Astrocyte (in vitro differentiated cells and primary cell): Measurements from ENCODE around the gene MGAT5. TPM values are rescaled to one million over a fixed set of nuclear protein-coding genes. Genes with fewer than 3 reads are reported as not detected.

Experiments used
- DNase-seq: peaks from one replicate; pipeline ENCODE4 v3.0.0-alpha.2; 2010; ENCODE audit warnings: low read depth
- FAIRE-seq: peaks from 2 replicates; lab custom pipeline; 2011; peaks lifted over from hg19 to GRCh38; lab: Jason Lieb, UNC
- H2AFZ ChIP-seq: 2 replicates; pipeline ENCODE4 v1.6.0; 2012; ENCODE audit warnings: low read depth, low read length, inconsistent platforms
- H3K27ac ChIP-seq: 2 replicates; pipeline ENCODE4 v1.5.1; 2011; ENCODE audit warnings: low read depth, low read length, inconsistent platforms
- H3K27me3 ChIP-seq: 2 replicates; pipeline ENCODE4 v1.6.0; 2011; ENCODE audit warnings: low read length, inconsistent platforms; ENCODE audit not compliant: insufficient read depth
- H3K36me3 ChIP-seq: 2 replicates; pipeline ENCODE4 v1.5.1; 2011; ENCODE audit warnings: low read length, inconsistent platforms; ENCODE audit not compliant: insufficient read depth
- H3K4me1 ChIP-seq: 2 replicates; pipeline ENCODE4 v1.5.1; 2011; ENCODE audit warnings: low read length, inconsistent platforms; ENCODE audit not compliant: insufficient read depth
- H3K4me2 ChIP-seq: 2 replicates; pipeline ENCODE4 v1.6.0; 2012; ENCODE audit warnings: low read length, inconsistent platforms
- H3K4me3 ChIP-seq: 2 replicates; pipeline ENCODE4 v1.5.1; 2011; ENCODE audit warnings: low read depth, mild to moderate bottlenecking, low read length, inconsistent platforms; ENCODE audit not compliant: insufficient read depth
- H3K79me2 ChIP-seq: 2 replicates; pipeline ENCODE4 v1.6.0; 2012; ENCODE audit warnings: mild to moderate bottlenecking, low read length, inconsistent platforms; ENCODE audit not compliant: insufficient read depth
- H3K9ac ChIP-seq: 2 replicates; pipeline ENCODE4 v1.6.0; 2012; ENCODE audit warnings: mild to moderate bottlenecking, low read length, inconsistent platforms
- H3K9me3 ChIP-seq: 2 replicates; pipeline ENCODE4 v1.5.1; 2012; ENCODE audit warnings: low read depth, mild to moderate bottlenecking, low read length, inconsistent platforms; ENCODE audit not compliant: insufficient read depth
- H4K20me1 ChIP-seq: 2 replicates; pipeline ENCODE4 v1.6.0; 2012; ENCODE audit warnings: low read length, inconsistent platforms; ENCODE audit not compliant: insufficient read depth
- H3K27ac Mint-ChIP-seq: one replicate; pipeline ENCODE4 v1.8.0; 2021; ENCODE audit warnings: mild to moderate bottlenecking, mixed read lengths; ENCODE audit not compliant: unreplicated experiment
- H3K27me3 Mint-ChIP-seq: one replicate; pipeline ENCODE4 v1.8.0; 2021; ENCODE audit warnings: low read depth, mixed read lengths; ENCODE audit not compliant: unreplicated experiment
- H3K36me3 Mint-ChIP-seq: one replicate; pipeline ENCODE4 v1.8.0; 2021; ENCODE audit warnings: low read depth, mixed read lengths; ENCODE audit not compliant: unreplicated experiment
- H3K4me1 Mint-ChIP-seq: one replicate; pipeline ENCODE4 v1.8.0; 2021; ENCODE audit warnings: low read depth, mixed read lengths; ENCODE audit not compliant: unreplicated experiment
- H3K4me3 Mint-ChIP-seq: one replicate; pipeline ENCODE4 v1.8.0; 2021; ENCODE audit warnings: mild to moderate bottlenecking, moderate library complexity, mixed read lengths; ENCODE audit not compliant: unreplicated experiment
- H3K9me3 Mint-ChIP-seq: one replicate; pipeline ENCODE4 v1.8.0; 2021; ENCODE audit warnings: mild to moderate bottlenecking, mixed read lengths; ENCODE audit not compliant: unreplicated experiment
- EZH2 ChIP-seq: IDR thresholded peaks from 2 replicates; pipeline ENCODE4 v1.6.1; 2012; ENCODE audit warnings: mild to moderate bottlenecking, low read length, inconsistent platforms; ENCODE audit not compliant: insufficient read depth
- total RNA-seq: library from RNA; stranded (reverse); gene quantifications from 2 replicates; pipeline ENCODE4 v1.2.1, GENCODE V29; 2021
- TF ChIP-seq, protein P1 (sequence below): IDR thresholded peaks from 2 replicates; pipeline ENCODE4 v1.5.1; 2011; ENCODE audit warnings: low read depth, mild to moderate bottlenecking, inconsistent platforms, low read length, moderate library complexity; ENCODE audit not compliant: insufficient read depth

MGAT5 gene
- total RNA-seq, 1 donor from 2014 or later, result 80.2 TPM

DNA sequence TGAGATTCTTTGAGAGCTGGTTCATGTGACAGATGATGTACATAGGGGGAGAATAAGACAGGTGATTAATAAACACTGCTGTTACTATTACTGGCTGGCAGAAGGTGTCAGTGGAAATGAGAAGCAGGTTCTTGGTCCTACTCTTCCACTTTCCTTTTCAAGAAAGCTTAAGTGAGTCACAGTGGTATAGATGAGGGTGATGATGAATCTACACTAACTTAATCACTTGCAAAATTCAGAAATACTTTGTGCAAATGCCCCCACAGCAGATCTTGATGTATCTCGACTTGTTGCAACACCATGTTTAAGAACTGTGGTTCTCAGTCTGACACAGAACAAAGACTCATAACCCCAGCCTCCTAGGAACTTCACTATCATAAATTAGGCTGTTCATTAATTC is 35.9 kb upstream of the MGAT5 start:
- H3K4me1 ChIP-seq, result no peaks in the 10 kb centered on the region
- Mint-ChIP-seq H3K4me1 (peaks cover 28% of the 10 kb centered on the region), H3K27ac (no peak overlapping the region), H3K9me3 (peaks cover 7% of the 10 kb centered on the region), H3K4me3 (no peak overlapping the region), H3K36me3 (peaks cover 17% of the 10 kb centered on the region), H3K27me3 (no peaks in the 10 kb centered on the region)
- no peak for TF ChIP-seq EZH2
- TF ChIP-seq, protein P1, sequence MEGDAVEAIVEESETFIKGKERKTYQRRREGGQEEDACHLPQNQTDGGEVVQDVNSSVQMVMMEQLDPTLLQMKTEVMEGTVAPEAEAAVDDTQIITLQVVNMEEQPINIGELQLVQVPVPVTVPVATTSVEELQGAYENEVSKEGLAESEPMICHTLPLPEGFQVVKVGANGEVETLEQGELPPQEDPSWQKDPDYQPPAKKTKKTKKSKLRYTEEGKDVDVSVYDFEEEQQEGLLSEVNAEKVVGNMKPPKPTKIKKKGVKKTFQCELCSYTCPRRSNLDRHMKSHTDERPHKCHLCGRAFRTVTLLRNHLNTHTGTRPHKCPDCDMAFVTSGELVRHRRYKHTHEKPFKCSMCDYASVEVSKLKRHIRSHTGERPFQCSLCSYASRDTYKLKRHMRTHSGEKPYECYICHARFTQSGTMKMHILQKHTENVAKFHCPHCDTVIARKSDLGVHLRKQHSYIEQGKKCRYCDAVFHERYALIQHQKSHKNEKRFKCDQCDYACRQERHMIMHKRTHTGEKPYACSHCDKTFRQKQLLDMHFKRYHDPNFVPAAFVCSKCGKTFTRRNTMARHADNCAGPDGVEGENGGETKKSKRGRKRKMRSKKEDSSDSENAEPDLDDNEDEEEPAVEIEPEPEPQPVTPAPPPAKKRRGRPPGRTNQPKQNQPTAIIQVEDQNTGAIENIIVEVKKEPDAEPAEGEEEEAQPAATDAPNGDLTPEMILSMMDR, result no peak
- DNase-seq (peak; percentile 22), FAIRE-seq (no peak)
- no peaks in the 10 kb centered on the region for H3K36me3 ChIP-seq
- no peaks in the 10 kb centered on the region for H3K27me3 ChIP-seq
- no peaks in the 10 kb centered on the region for H3K9me3 ChIP-seq
- H2AFZ ChIP-seq, result no peak overlapping the region
- H4K20me1 ChIP-seq, result peaks cover 29% of the 10 kb centered on the region
- no peak overlapping the region for H3K9ac ChIP-seq
- no peak overlapping the region for H3K4me2 ChIP-seq
- H3K27ac ChIP-seq, result no peak overlapping the region
- peaks cover 11% of the 10 kb centered on the region for H3K79me2 ChIP-seq
- no peak overlapping the region for H3K4me3 ChIP-seq

DNA sequence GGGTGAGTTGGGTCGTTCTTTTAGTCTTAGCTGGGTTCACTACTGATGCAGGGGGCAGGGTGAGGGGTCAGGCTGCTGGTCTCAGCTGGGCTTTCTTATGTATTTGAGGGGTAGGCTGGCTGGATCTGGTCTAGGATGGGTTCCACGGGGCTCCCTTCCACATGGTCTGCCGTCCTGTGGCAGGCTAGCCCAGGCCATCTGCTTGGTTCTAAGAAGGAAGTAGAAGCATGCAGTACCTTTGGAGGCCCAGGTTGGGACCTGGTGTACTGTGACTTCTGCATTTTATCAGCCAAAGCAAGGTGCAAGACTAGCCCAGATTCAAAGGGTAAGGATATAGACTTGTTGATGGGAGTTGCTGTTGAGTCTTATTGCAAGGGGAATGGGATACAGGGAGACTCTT is 35.5 kb upstream of the MGAT5 start:
- no peak overlapping the region for H3K9ac ChIP-seq
- H3K79me2 ChIP-seq, result peaks cover 11% of the 10 kb centered on the region
- Mint-ChIP-seq H3K9me3 (peaks cover 7% of the 10 kb centered on the region), H3K4me3 (no peak overlapping the region), H3K36me3 (peaks cover 17% of the 10 kb centered on the region), H3K27me3 (no peaks in the 10 kb centered on the region), H3K4me1 (peaks cover 28% of the 10 kb centered on the region), H3K27ac (no peak overlapping the region)
- no peak overlapping the region for H3K4me3 ChIP-seq
- no peak overlapping the region for H3K4me2 ChIP-seq
- FAIRE-seq (no peak), DNase-seq (no peak)
- H3K9me3 ChIP-seq, result no peaks in the 10 kb centered on the region
- peaks cover 29% of the 10 kb centered on the region for H4K20me1 ChIP-seq
- no peaks in the 10 kb centered on the region for H3K36me3 ChIP-seq
- H2AFZ ChIP-seq, result no peak overlapping the region
- H3K27ac ChIP-seq, result no peak overlapping the region
- no peaks in the 10 kb centered on the region for H3K27me3 ChIP-seq
- no peaks in the 10 kb centered on the region for H3K4me1 ChIP-seq
- no peak for TF ChIP-seq EZH2
- TF ChIP-seq, protein P1, result no peak

DNA sequence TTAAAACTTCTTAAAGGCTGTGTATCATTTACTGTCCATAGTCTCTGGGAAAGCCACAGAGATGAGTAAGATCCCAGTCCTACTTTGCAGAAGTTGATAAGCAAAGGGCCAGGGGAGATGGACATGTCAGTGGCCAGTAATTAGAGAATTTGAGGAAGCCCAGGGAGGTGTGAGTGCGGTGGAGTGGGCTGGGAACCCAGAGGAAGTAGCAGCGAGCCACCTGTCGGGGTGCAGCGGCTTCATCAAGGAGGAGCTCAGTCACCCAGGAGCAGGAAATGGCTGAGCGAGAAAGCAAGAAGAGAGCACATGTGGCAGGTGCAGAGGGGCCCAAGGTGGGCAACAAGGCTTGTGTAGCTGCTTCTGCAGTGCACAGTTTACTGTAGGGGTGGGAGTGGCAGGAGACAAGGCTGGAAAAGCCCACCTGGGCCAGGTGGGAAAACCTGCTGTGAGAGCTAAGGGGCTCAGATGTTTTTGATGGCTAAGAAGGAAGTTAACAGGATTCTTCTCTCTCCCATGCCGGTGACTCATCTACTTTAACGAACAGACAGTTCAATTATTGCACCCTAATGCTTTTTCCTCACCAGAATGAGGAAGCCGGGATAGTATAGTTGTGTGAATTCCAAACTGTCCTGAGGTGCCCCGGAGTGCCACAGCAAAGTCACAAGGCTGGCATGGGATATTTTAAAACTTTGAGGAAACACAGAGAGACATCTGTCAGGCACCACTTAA is 34.8 kb upstream of the MGAT5 start:
- peaks cover 7% of the 10 kb centered on the region for H3K9me3 Mint-ChIP-seq
- Histone ChIP-seq H3K27ac (no peak overlapping the region), H3K4me3 (no peak overlapping the region), H3K79me2 (peaks cover 8% of the 10 kb centered on the region), H4K20me1 (peaks cover 29% of the 10 kb centered on the region), H2AFZ (no peak overlapping the region), H3K4me1 (no peaks in the 10 kb centered on the region), H3K9me3 (no peaks in the 10 kb centered on the region), H3K9ac (no peak overlapping the region), H3K27me3 (no peaks in the 10 kb centered on the region), H3K36me3 (no peaks in the 10 kb centered on the region), H3K4me2 (no peak overlapping the region)
- no peak overlapping the region for H3K27ac Mint-ChIP-seq
- DNase-seq, result no peak
- TF ChIP-seq EZH2, result no peak
- TF ChIP-seq, protein P1, result no peak
- peaks cover 17% of the 10 kb centered on the region for H3K36me3 Mint-ChIP-seq
- no peaks in the 10 kb centered on the region for H3K27me3 Mint-ChIP-seq
- FAIRE-seq, result no peak
- peaks cover 28% of the 10 kb centered on the region for H3K4me1 Mint-ChIP-seq
- no peak overlapping the region for H3K4me3 Mint-ChIP-seq
